ENCODE measurements around the gene AIDA. TPM values are rescaled to one million over a fixed set of nuclear protein-coding genes. Genes with fewer than 3 reads are reported as not detected.
A peak's percentile ranks its signal among the peaks of the same experiment; 100 is the strongest.
"Not testable (repeated sequence)": the region's sequence is repeated elsewhere in the genome, so short reads cannot be mapped to it uniquely, and the experiment has no call there.

AIDA gene, protein sequence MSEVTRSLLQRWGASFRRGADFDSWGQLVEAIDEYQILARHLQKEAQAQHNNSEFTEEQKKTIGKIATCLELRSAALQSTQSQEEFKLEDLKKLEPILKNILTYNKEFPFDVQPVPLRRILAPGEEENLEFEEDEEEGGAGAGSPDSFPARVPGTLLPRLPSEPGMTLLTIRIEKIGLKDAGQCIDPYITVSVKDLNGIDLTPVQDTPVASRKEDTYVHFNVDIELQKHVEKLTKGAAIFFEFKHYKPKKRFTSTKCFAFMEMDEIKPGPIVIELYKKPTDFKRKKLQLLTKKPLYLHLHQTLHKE
- total RNA-seq (2014; rRNA removed; shearing (Covaris generic)) = 30.1 and 60.1 TPM in 2 replicates

DNA sequence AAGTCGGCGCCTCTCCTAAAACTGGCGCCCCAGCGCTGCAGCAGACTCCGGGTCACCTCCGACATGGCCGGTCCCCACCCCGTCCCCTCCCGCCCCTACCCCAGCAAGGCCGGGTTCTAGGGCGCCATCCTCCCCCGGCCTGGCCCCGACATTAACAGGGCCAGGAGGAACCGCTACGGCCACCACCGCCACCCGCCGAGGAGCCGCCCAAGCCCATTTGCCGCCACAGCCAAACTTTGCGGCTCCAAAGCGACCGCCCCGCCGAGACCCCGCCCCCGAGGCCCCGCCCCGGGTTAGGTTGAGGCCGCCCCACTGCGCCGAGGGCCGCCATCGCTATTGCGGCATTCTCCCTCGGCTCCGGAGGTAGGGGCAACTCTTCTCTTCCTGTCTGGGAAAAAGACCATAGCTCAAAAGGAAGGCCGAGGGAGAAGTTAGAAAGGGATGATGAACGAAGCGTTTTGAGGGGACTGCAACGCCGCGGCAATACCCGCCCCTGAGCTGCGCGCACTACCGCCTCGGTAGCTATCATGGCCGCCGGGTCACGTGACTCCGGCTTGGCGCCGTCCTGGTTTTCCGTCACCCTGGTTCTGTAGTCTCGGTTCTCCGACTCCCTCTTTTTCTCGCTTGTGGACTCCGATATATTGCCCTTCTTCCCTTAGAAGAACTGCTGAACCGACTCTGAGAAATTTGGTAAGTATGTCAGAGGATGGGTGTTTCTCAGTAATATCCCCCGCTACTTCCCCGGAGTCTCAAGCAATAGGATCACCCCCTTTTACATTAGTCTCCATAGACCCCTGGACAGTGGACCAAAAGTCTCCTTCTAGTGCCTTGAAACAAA, at the start of gene AIDA, which contains the start of gene BROX:
TSS of gene AIDA (minus strand) at position 239 of the 838 bp plus-strand sequence. CDS start at position 65, 174 bp downstream.
TSS of gene BROX (plus strand) at position 312 of the 838 bp plus-strand sequence. CDS start 3,136 bp downstream, outside the sequence.
- DNase-seq (ENCODE audit: low read depth) = peak; percentile 83

DNA sequence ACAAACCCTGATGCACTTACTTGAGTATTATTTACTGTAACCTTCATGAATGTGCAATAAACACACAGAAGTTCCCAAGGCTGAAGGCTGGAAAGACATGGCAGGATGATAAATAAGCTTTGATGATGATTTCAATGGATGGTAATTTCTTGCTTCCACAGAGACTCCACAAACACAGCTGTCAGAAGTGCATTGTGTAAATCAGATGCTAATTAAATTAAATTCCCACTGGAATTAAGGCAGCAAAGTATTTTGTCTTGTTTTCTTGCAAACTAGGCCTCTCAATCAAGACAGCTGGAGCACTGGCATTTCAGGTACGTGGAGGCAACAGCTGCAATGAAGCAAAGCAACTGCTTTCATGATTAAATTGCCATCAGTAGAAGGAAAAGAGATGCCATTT, 48.8 kb upstream of the AIDA start:
- no peak for DNase-seq (ENCODE audit: low read depth)

DNA sequence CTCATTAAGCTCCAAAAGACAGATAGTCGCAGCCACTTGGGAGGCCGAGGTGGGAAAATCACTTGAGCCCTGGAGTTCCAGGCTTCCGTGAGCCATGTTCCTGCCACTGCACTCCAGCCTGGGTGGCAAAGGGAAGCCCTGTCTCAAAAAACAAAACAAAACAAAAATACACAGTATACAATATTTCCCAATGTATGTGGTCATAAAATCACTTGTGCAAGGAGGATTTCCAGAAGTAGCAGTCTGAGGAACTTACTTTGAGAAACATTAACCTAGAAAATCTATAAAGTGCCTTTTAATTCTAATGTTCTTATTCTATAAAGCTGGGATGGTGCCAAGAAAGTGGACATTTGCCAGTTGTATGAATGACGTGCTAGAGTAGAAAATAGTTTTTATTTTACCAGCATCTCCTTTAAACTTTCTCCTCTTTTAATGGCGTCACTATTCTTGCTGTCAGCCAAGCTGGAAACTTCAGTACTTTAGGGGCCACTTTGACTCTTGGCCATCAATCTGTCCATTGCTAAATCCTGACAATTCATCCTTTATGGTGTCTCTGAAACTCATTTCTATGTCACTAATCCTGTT, 47.3 kb upstream of the AIDA start:
- no peak for DNase-seq (ENCODE audit: low read depth)

DNA sequence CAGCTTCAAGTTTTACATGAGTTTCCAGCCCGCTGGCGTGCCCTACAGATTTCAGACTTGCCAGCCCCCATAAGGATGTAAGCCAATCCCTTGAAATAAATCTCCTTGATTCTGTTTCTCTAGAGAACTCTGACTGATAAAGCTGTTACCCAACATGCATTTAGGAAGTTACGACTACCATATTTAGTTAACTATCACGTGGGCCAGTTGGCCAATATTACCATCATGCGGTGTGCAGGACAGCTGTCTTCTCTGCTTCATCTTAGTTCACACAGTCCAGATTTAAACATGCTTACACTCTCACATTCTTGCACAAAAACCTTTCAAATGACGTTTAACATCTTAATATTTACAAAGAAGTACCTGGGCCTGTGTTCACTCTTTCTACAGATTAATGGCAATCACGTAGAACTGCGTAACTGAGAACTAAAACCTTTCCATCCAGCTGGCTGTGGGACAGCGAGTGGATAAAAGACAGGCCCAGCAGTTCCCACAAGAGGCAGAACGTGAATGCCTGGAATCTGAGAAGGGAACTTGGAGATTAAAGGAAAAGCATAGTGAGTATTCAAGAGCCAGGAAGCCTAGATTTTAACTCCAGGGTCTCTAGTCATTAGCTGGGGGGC, 45.5 kb upstream of the AIDA start:
- no peak for DNase-seq (ENCODE audit: low read depth)

DNA sequence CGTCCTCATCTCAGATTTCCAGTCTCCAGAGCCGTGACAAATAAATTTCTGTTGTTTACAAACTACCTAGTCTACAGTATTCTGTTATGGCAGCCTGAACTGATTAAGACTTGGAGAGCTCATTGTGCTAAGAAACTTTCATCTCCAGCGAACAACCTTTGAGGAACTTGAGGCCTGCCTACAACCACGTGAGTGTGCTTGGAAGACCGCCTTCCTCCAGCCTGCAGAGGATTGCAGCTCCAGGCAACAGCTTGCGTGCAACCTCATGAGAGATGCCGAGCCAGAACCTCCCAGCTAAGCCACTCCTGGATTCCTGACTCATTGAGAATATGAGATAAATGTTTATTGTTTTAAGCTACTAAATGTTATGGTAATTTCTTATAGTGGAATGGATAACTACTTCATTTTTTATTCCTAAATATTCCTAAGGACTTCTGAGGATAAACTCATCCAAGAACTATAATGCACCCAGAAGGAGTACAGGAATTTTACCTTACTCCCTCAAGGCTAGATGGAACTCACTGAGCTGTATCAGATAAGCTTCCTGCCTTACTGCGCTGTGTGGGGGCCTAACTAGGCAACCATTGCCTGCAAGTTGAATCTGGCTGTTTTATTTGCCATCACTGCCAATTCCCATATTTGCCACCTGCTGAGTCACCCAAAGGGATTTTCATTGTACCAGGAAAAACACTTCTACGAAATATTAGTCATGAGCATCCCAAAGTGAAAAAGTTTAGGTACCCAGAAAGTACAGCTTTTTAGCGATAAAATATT, 42.3 kb upstream of the AIDA start:
- peak; percentile 98 for DNase-seq (ENCODE audit: low read depth)

DNA sequence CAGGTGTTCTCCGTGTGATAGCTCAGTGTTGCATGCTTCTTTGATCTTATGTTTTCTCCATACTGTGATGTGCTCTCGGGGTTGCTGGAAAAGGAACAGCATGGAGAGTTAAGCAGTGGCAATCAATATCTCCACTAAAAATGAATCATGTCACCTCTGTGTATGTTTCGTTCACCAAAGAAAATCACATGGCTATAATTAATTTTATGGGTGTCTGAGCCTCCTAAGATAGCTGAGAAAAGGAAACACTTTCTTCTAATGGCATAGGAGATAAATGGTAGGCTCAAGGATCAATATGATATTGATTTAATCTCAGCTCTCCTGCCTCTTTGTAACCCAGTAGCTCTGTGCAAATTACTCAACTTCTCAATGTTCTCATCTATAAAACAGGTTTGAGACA, 39.0 kb upstream of the AIDA start:
- DNase-seq (ENCODE audit: low read depth) = no peak

DNA sequence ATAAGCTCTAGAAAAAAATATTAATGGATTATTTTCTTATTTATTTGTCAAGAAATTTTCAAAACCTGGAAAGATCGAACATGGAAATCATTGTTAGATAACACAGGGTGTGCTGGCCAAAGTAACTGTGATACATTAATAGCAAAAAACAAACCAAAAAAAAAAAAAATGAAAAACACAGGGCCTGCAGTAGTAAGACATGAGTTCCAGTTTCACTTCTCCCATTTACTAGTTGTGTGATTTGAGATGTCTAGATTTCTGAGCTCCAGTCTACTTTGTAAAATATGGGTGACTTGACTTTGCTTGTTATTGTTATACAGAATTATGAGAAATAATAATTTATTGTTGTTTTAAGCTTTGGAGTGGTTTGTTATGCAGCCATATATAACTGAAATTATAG, 38.4 kb upstream of the AIDA start:
- no peak for DNase-seq (ENCODE audit: low read depth)

DNA sequence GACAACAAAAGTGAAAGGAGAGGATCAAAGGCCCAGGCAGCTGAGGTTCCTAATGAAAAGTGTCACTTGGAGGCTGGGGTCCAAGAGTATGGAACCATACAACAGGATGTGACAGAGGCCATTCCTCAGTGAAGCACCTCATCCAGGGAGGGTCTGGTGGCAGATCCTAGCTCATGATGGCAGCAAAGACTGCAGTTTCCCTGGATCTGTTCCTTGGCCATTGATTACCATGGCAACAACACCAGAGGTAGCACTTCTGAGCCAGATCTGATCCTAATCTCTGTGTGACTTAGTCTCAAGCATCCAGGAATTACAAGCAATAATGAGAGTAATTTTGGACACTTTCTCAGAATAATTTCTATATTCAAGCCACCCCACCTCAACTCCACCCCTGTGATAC, 37.6 kb upstream of the AIDA start:
- DNase-seq (ENCODE audit: low read depth) = peak; percentile 65

DNA sequence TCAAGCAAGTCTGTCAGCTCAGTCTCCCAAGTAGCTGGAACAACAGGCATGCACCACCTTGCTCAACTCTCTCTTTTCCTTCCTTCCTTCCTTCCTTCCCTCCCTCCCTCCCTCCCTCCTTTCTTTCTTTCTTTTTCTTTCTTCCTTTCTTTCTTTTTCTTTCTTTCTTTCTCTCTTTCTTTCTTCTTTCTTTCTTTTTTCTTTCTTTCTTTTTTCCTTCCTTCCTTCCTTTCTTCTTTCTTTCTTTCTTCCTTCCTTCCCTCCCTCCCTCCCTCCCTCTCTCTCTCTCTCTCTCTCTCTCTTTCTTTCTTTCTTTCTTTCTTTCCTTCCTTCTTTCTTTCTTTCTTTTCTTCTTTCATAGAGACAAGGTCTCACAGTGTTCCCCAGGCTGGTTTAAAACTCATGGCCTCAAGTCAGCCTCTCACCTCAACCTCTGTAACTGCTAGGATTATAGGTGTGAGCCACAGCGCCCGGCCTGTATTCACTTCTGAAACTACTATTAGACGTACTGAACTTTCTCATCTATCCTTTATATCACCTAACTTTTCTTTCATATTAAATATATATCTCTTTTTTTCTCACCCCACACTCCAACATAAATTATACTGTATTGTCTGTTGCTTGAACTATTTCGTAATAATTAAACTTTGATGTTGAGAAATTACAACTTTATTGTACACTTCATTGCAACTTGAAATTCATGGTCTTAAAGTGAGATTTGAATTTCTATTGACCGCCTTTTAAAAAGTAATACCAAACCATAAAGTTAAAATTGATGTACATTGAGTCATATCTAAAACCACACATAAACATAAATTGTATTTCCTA, 29.6 kb upstream of the AIDA start:
- not testable (repeated sequence) for DNase-seq (ENCODE audit: low read depth)

DNA sequence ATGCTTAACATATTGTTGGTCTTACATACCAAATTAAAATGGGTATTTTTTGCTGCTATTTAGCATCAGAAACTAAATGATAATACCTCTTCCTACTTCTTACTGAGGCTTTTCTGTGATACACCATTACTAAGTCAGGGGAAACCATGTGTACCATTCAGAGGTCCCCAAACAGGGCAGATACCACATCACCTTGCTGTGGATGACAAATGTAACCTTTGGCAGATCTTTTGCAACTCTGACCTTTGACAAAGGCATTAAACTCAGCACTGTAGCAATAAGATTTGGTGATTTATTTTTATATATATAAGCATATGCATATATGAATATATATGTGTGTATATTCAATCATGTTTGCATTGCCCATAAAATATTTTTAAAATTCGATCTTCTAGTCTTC, 27.6 kb upstream of the AIDA start:
- no peak for DNase-seq (ENCODE audit: low read depth)

DNA sequence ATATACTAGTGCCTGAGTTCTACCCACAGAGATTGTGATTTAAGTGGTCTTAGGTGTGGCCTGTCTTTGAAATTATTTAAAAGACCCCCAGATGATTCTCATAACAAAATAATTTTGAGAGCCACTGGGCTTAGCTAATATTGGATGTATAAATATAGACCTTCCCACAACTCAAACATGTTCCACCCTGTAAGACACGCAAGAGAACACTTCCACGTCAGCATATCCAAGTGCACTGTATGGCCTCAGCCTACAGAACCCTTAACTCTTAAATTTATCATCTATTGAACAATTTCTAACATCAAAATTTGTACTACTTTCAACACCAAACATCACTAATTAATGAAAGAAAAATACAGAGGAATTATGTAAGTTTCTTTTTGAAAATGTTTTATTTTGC, 27.2 kb upstream of the AIDA start:
- DNase-seq (ENCODE audit: low read depth) = no peak

DNA sequence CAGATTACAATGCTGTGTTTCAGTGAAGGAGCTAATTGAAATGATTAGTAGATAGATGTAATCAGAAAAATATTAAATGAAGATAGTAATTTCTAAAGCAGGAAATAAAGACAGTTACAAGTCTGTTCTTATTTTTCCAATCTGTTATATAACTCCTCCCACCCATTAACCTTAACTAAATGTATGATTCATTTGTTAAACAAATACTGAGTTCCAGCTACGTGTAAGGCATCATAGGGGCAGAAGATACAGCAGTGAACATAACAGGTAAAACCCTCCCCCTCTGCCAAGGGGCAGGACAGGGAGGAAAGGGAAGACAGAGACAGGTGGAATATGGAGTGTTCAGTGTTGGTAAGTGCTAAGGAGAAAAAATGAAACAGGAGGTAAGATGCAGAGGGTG, 24.7 kb upstream of the AIDA start, which contains the start of gene FAM177B:
TSS of gene FAM177B (plus strand) at position 231 of the 400 bp plus-strand sequence. CDS start 9,344 bp downstream, outside the sequence.
- DNase-seq (ENCODE audit: low read depth) = peak; percentile 20

DNA sequence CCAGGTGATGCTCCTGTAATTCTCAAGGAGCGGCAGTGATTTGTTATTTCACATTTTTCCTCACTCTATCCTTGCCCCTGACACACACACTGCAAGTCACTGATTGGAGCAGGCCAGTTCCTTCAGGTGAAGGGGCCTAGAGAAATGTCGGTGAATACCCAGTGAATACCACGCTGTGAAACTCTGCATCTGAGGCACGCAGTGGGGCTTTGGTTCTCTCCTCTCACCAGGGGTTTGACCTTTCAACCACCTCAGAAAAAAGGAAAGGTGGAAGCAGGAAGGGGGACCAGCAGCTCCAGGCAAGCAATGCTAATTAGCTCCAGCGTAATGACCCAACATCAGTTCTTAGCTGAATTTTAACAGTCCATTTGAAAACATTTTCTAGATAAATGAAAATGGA, 24.2 kb upstream of the AIDA start:
- DNase-seq (ENCODE audit: low read depth) = no peak

DNA sequence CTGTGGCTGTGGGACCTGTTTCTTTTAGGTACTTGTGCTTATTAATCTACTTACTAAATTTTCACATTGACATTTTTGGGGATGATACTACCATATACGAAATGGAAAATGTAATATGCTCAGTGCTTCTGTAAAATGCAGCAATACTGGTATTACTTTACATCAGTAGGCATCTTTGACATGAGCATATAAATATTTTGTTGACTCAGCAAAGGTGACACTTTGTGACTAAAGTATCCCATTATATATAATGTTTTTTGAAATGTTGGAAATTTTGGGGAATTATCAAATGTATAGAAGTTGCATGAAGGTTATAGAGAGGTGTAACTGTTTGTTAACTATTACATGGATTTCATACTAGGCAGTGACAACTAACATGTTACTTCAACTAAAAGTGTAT, 22.4 kb upstream of the AIDA start:
- DNase-seq (ENCODE audit: low read depth) = no peak

DNA sequence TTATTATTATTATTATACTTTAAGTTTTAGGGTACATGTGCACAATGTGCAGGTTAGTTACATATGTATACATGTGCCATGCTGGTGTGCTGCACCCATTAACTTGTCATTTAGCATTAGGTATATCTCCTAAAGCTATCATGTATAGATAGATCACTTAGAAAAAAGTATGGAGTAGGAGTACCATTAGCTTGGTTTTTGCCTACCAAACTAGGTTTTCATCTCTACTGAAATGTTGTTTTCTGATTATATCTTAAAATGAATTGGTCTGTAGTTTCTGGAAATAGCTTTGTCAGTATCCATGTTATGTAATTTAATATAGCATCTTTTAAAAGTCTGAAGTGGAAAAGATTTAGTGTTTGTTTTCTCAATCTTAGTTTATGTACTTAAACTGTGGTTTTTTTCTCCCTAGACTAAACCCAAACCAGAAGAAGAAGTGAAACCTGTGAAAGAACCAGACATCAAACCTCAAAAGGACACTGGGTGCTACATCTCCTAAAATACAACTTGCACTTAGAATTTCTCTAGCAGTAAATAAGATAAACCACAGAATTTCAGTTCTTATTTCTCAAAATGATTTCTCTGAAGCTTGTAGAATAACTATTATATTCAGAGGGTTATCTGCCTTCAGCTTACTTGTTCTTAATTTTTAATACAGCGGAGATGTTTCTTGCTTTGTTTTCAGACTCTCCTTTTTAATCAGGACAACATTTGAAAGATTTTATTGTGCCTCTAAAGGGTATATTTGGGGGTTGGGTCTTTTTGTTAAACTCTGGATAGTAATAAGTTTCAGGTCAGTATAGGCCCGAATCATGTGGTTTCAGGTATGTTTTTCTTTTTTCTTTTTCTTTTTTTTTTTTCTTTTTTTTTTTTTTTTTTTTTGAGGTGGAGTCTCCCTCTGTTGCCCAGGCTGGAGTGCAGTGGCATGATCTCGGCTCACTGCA, 20.2 kb upstream of the AIDA start:
- DNase-seq (ENCODE audit: low read depth) = no peak

DNA sequence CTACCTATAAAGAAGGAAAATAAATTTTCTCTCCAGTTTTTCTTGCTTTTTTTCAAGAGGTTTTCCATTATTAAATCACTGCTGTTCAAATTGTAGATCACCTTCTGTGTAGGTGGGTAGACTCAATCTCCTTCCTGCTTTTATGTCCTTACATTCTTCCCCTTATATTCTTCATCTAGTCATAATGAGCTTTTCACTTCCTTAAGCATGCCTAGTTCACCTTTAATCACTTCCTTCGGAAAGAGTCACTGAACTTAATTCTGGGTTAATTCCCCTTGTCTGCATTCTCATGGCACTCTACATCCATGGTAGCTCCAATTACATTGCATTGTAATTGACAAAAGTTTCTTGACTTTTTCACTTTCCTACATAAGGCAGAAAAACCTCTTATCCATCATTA, 18.6 kb upstream of the AIDA start:
- no peak for DNase-seq (ENCODE audit: low read depth)

DNA sequence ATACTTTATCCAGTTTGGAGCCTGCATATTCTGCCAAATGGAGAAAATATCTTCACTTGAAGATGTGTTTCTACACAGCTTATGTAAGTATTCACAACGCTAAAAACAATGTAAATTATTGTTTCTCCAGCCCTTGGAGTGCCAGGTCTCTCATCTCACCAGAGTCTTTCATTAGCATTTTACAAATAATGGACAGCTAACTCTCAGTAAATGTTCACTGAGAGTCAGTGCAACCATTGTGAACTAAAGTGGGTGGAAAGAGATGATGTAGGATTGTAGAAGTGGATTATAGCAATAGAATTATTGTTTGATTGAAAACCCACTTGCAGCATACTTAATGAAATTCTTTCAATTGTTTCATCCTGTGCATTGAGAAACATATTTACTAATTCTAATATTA, 16.5 kb upstream of the AIDA start:
- no peak for DNase-seq (ENCODE audit: low read depth)

DNA sequence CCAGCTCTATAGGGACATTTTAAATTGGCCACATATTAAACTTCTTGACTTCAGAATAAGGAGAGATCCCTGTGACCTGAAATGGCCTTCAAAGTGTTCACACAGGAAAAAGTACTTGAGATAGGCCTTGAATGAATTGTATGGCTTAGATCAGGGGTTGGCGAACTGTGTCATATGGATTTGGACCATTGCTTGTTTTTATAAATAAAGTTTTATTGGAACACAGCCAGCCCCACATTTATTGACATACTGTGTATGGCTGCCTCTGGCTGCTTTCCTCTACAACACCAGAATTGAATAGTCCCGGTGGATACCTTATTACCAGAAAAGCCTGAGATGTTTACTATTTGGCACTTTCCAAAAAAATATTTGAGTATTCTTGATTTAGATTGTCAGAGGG, 4.1 kb upstream of the AIDA start:
- no peak for DNase-seq (ENCODE audit: low read depth)

Data from M059J (cell line).